ENCODE results near the gene FLAD1. TPM values are rescaled to one million over a fixed set of nuclear protein-coding genes. Genes with fewer than 3 reads are reported as not detected.

Gene FLAD1
- total RNA-seq, 4 donors from 2014 or later, result 19.5 to 29.6 (median 23.0) TPM

GRCh38 chr1:154940651-154941194 is 42.4 kb upstream of the FLAD1 start:
- 91% methylated on average over 8 of the region's 8 CpGs for WGBS
- Histone ChIP-seq H3K27ac (replicated peaks in 1 of 4) (peak overlapping the region in 2 of 4 donors; percentile 97), H3K27me3 (no peaks in the 10 kb centered on the region), H3K4me1 (peaks cover 54 to 71% (median 68%) of the 10 kb centered on the region in 4 donors), H3K36me3 (peaks cover 0 to 16% (median 9%) of the 10 kb centered on the region in 4 donors), H3K4me3 (no peak overlapping the region), H3K9me3 (no peaks in the 10 kb centered on the region)
- no peak for TF ChIP-seq POLR2AphosphoS5 (IDR thresholded peaks at IDR 0.05)
- TF ChIP-seq, protein P1, sequence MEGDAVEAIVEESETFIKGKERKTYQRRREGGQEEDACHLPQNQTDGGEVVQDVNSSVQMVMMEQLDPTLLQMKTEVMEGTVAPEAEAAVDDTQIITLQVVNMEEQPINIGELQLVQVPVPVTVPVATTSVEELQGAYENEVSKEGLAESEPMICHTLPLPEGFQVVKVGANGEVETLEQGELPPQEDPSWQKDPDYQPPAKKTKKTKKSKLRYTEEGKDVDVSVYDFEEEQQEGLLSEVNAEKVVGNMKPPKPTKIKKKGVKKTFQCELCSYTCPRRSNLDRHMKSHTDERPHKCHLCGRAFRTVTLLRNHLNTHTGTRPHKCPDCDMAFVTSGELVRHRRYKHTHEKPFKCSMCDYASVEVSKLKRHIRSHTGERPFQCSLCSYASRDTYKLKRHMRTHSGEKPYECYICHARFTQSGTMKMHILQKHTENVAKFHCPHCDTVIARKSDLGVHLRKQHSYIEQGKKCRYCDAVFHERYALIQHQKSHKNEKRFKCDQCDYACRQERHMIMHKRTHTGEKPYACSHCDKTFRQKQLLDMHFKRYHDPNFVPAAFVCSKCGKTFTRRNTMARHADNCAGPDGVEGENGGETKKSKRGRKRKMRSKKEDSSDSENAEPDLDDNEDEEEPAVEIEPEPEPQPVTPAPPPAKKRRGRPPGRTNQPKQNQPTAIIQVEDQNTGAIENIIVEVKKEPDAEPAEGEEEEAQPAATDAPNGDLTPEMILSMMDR (IDR thresholded peaks at IDR 0.05), result no peak
- TF ChIP-seq EP300 (IDR thresholded peaks at IDR 0.05), result no peak
- intact Hi-C loops (cut with DNase I), result no loop called here
- DNase-seq (ENCODE audit: extremely low spot score), result no peak

GRCh38 chr1:154941333-154942013 is 41.7 kb upstream of the FLAD1 start:
- peaks cover 50 to 66% (median 63%) of the 10 kb centered on the region in 4 donors for H3K4me1 ChIP-seq
- H3K4me3 ChIP-seq, result no peak overlapping the region
- H3K36me3 ChIP-seq, result peaks cover 0 to 24% (median 14%) of the 10 kb centered on the region in 4 donors
- H3K27ac ChIP-seq (replicated peaks in 1 of 4), result peak overlapping the region; percentile 25 to 97 (median 44)
- H3K27me3 ChIP-seq, result no peaks in the 10 kb centered on the region
- WGBS, result 79% methylated on average over 3 of the region's 5 CpGs
- DNase-seq (ENCODE audit: extremely low spot score), result no peak
- TF ChIP-seq, protein P1 (IDR thresholded peaks at IDR 0.05), result no peak
- TF ChIP-seq POLR2AphosphoS5 (IDR thresholded peaks at IDR 0.05) (no peak), EP300 (IDR thresholded peaks at IDR 0.05) (no peak), POLR2A (IDR thresholded peaks at IDR 0.05; ENCODE audit: low read depth) (no peak)
- intact Hi-C loops (cut with DNase I), result no loop called here
- no peaks in the 10 kb centered on the region for H3K9me3 ChIP-seq

DNA sequence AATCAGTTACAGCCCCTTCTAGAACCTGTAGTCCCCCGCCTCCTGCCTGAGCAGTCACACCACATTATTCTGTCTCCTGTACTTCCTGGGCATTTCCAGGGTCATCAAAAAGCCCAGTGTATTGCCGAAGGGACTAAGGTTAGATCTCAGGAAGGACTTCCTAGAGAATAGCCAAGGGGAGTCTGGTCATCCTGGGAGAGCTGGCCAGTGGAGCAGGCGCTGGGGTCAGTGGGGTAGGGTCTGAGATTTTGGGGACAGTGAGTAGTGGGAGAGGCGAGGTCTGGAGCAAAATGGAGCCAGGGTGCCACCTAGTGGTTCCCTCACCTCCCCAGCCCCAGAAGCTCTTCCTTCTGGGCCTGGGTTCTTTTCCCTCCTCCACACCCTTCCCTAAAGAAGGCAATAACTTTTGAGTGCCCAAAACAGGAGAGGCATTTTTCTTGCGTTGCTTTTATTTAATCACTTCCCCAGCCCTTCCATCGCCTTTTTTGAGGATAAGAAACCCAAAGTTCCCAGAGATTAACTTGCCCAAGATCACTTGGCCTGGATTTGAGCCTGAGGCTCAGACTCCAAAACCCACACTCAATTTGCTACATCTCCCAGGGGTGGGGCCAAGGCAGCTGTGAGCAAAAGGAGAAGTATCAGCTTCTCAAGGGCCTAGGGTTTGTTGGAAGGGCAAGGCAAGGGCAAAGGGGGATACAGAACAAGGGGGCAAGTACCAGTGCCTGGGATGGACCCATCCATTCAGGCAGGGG is 39.3 kb upstream of the FLAD1 start:
- Histone ChIP-seq H3K36me3 (peaks cover 8 to 45% (median 31%) of the 10 kb centered on the region in 4 donors), H3K27me3 (no peaks in the 10 kb centered on the region), H3K9me3 (no peaks in the 10 kb centered on the region), H3K4me1 (peaks cover 39 to 52% (median 49%) of the 10 kb centered on the region in 4 donors), H3K27ac (replicated peaks in 1 of 4) (peak overlapping the region; percentile 25 to 97 (median 58)), H3K4me3 (no peak overlapping the region)
- no peak for DNase-seq (ENCODE audit: extremely low spot score)
- intact Hi-C loops (cut with DNase I), result no loop called here
- TF ChIP-seq EP300 (IDR thresholded peaks at IDR 0.05) (no peak), POLR2AphosphoS5 (IDR thresholded peaks at IDR 0.05) (no peak)
- TF ChIP-seq, protein P1 (IDR thresholded peaks at IDR 0.05), result peak; percentile 60 to 79 (median 63)
- WGBS, result 49% methylated on average over 6 of the region's 6 CpGs

- WGBS, result 31% methylated on average over 8 of the region's 9 CpGs
- intact Hi-C loops (cut with DNase I), result no loop called here
- TF ChIP-seq EP300 (IDR thresholded peaks at IDR 0.05), result no peak
- TF ChIP-seq, protein P1 (IDR thresholded peaks at IDR 0.05), result no peak
- no peak for TF ChIP-seq POLR2A (IDR thresholded peaks at IDR 0.05; ENCODE audit: low read depth)
- no peak for TF ChIP-seq POLR2AphosphoS5 (IDR thresholded peaks at IDR 0.05)
- Histone ChIP-seq H3K36me3 (peaks cover 8 to 46% (median 31%) of the 10 kb centered on the region in 4 donors), H3K27ac (replicated peaks in 1 of 4) (peak overlapping the region; percentile 25 to 97 (median 58)), H3K9me3 (no peaks in the 10 kb centered on the region), H3K27me3 (no peaks in the 10 kb centered on the region), H3K4me1 (peaks cover 38 to 48% (median 47%) of the 10 kb centered on the region in 4 donors), H3K4me3 (no peak overlapping the region)
- DNase-seq (ENCODE audit: extremely low spot score), result no peak
Measured at GRCh38 chr1:154944401-154945159, 38.6 kb upstream of the FLAD1 start.
